Activated B cell treated with CpG ODN at 0.5 μM for 24 hours (primary cell): ENCODE results near the gene LRP2. TPM values are rescaled to one million over a fixed set of nuclear protein-coding genes. Genes with fewer than 3 reads are reported as not detected.

Experiments used
- ATAC-seq: fragments of 200-7000 bp; cut with Tn5 transposase; one replicate; pipeline ENCODE4 v1.10.0; 2021; ENCODE audit warnings: low read depth, mild to moderate bottlenecking, moderate library complexity
- CTCF ChIA-PET: fragments of 350-600 bp; sonication (Branson Sonifier 250); formaldehyde crosslinking; loops from one replicate; lab custom pipeline; 2021; ENCODE audit warnings: antibody characterized with exemption; lab: Charles Lee
- POLR2A ChIA-PET: fragments of 350-600 bp; sonication (Branson Sonifier 250); formaldehyde crosslinking; loops from one replicate; lab custom pipeline; 2021; ENCODE audit warnings: antibody characterized with exemption; lab: Charles Lee
- DNase-seq: peaks from one replicate; pipeline ENCODE4 v3.0.0; 2022
- H3K27ac Mint-ChIP-seq: one replicate; pipeline ENCODE4 v1.8.0; 2020; ENCODE audit warnings: mixed read lengths
- H3K27me3 Mint-ChIP-seq: one replicate; pipeline ENCODE4 v1.8.0; 2021; ENCODE audit warnings: mixed read lengths
- H3K36me3 Mint-ChIP-seq: one replicate; pipeline ENCODE4 v1.8.0; 2021; ENCODE audit warnings: low read depth, mixed read lengths
- H3K4me1 Mint-ChIP-seq: one replicate; pipeline ENCODE4 v1.8.0; 2021; ENCODE audit warnings: mixed read lengths
- H3K4me3 Mint-ChIP-seq: one replicate; pipeline ENCODE4 v1.8.0; 2020; ENCODE audit warnings: mild to moderate bottlenecking, mixed read lengths
- H3K9me3 Mint-ChIP-seq: one replicate; pipeline ENCODE4 v1.8.0; 2020; ENCODE audit warnings: mixed read lengths
- CTCF ChIP-seq: fragments of 200-600 bp; IDR thresholded peaks from one replicate; pipeline ENCODE4 v1.8.0; 2022; ENCODE audit warnings: antibody characterized with exemption, mild to moderate bottlenecking
- intact Hi-C: fragments of 100-400 bp; cut with micrococcal nuclease; formaldehyde crosslinking; loops from one replicate; pipeline ENCODE4 v1.15.1; 2024
- total RNA-seq: library from RNA; stranded (reverse); gene quantifications from 2 replicates; pipeline ENCODE4 v1.2.3, GENCODE V29; 2022

Gene LRP2
- total RNA-seq, 1 donor from 2014 or later: not detected

DNA sequence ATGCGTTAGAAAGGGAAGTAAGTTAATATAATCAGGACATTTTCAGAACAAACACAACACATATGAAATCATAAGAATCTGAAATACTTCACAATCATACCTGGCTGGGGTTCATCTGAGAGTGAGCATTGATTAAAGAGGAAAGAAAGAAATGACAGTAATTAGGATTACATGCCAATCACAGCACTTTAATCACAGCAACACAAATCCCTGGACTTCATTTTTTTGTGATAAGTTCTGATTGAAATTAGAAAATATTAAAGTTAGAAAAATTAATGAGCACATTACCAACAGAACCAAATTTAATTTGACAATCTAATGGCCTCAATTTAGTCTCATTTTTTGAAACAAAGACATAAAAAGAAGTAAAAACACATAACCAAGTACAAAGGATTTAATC lies 121.9 kb downstream of the LRP2 start:
- peaks cover 2% of the 10 kb centered on the region for H3K27me3 Mint-ChIP-seq
- ATAC-seq (no peak), DNase-seq (no peak)
- ChIA-PET POLR2A (no interaction called here), CTCF (no interaction called here)
- no peaks in the 10 kb centered on the region for H3K4me1 Mint-ChIP-seq
- no peak for TF ChIP-seq CTCF
- no peaks in the 10 kb centered on the region for H3K9me3 Mint-ChIP-seq
- intact Hi-C loops: no loop called here
- no peaks in the 10 kb centered on the region for H3K36me3 Mint-ChIP-seq
- H3K4me3 Mint-ChIP-seq: no peak overlapping the region
- no peak overlapping the region for H3K27ac Mint-ChIP-seq

DNA sequence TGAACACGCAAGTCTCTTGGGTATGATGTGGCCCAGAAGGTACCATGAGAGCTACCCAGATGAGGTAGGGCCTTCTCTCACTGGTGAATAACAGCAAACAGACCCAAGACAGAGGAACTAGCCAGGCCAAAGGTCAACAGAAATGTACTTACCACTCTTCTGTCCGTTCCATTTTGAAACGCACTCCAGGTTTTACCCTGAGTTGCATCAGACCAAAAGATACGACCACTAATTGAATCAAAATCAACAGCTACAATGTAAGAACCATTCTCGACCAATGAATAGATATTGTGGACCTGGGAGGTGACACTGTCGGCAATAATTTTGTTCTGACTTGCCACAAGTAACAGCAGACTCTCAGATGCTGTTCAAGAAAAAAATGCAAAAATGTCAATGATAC lies 124.4 kb downstream of the LRP2 start:
- Mint-ChIP-seq H3K27ac (no peak overlapping the region), H3K27me3 (no peaks in the 10 kb centered on the region), H3K4me1 (no peaks in the 10 kb centered on the region), H3K9me3 (no peaks in the 10 kb centered on the region), H3K4me3 (no peak overlapping the region), H3K36me3 (no peaks in the 10 kb centered on the region)
- intact Hi-C loops: no loop called here
- no peak for DNase-seq
- POLR2A ChIA-PET: no interaction called here
- no peak for ATAC-seq
- CTCF ChIA-PET: no interaction called here
- no peak for TF ChIP-seq CTCF

GRCh38 chr2:169237286-169237685 lies 125.0 kb downstream of the LRP2 start:
- Mint-ChIP-seq H3K4me3 (no peak overlapping the region), H3K36me3 (no peaks in the 10 kb centered on the region), H3K9me3 (no peaks in the 10 kb centered on the region), H3K4me1 (no peaks in the 10 kb centered on the region), H3K27ac (no peak overlapping the region), H3K27me3 (no peaks in the 10 kb centered on the region)
- POLR2A ChIA-PET: no interaction called here
- CTCF ChIA-PET: no interaction called here
- ATAC-seq: no peak
- DNase-seq: no peak
- no peak for TF ChIP-seq CTCF
- intact Hi-C loops: no loop called here

DNA sequence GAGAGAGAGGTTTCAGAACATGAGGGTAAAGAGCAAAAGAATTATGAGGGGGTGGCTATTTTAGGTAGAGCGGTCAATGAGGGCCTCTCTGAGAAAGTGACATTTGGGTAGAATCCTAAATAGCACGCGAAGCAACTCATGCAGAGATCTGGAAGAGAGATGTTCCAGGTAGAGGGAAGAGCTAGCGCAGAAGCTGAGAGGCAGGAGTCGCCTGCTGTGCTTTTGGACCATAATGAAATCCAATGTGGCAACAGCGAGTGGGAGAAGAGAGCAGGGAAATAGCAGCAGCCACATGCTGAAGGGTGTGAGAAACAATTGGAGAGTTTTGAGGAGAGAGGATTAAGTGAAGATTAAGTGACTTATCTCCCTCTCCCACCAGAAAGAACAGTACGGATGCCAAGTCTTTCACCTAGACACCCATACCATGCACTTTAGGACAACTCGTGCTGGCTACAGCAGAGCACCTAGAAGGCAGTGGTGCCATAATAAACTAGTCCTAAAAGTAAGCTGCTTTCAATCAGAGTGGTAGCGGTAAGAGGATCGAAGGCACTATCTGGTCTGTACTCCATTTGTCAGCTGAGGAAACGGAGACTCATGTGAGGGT lies 129.7 kb downstream of the LRP2 start:
- no peak overlapping the region for H3K27ac Mint-ChIP-seq
- DNase-seq (no peak), ATAC-seq (no peak)
- no peak for TF ChIP-seq CTCF
- ChIA-PET CTCF (no interaction called here), POLR2A (no interaction called here)
- H3K36me3 Mint-ChIP-seq: no peaks in the 10 kb centered on the region
- no peaks in the 10 kb centered on the region for H3K4me1 Mint-ChIP-seq
- no peaks in the 10 kb centered on the region for H3K27me3 Mint-ChIP-seq
- no peaks in the 10 kb centered on the region for H3K9me3 Mint-ChIP-seq
- intact Hi-C loops: no loop called here
- H3K4me3 Mint-ChIP-seq: no peak overlapping the region

DNA sequence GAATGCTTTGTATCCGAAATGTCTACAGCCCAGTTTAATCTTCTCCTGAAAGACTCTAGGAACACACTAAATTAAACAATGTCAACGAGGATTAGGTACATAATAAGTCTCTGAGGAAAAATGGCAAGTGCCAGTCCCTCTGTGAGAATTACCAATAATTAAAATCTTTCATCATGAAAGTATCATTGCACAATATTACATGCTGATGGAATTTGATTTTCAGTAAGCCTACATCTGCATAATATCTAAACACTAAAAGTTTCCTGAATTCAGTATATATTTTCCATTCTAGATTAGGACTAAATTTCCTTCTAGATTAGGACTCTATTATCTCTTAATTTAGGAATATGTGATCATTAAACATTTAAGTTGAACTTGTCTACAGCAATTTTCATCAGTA lies 132.1 kb downstream of the LRP2 start:
- no peaks in the 10 kb centered on the region for H3K9me3 Mint-ChIP-seq
- ATAC-seq (no peak), DNase-seq (no peak)
- H3K4me1 Mint-ChIP-seq: no peaks in the 10 kb centered on the region
- H3K27me3 Mint-ChIP-seq: no peaks in the 10 kb centered on the region
- intact Hi-C loops: no loop called here
- ChIA-PET CTCF (no interaction called here), POLR2A (no interaction called here)
- TF ChIP-seq CTCF: no peak
- no peak overlapping the region for H3K27ac Mint-ChIP-seq
- H3K4me3 Mint-ChIP-seq: no peak overlapping the region
- H3K36me3 Mint-ChIP-seq: no peaks in the 10 kb centered on the region
